Astrocyte of the hippocampus (primary cell): Measurements from ENCODE around the gene REG3G.
A peak's percentile ranks its signal among the peaks of the same experiment; 100 is the strongest.
"Not testable (repeated sequence)": the region's sequence is repeated elsewhere in the genome, so short reads cannot be mapped to it uniquely, and the experiment has no call there.

Experiments used
- DNase-seq: peaks from one replicate; pipeline ENCODE4 v3.0.0; 2011; ENCODE audit warnings: low read depth, low spot score

Gene REG3G

DNA sequence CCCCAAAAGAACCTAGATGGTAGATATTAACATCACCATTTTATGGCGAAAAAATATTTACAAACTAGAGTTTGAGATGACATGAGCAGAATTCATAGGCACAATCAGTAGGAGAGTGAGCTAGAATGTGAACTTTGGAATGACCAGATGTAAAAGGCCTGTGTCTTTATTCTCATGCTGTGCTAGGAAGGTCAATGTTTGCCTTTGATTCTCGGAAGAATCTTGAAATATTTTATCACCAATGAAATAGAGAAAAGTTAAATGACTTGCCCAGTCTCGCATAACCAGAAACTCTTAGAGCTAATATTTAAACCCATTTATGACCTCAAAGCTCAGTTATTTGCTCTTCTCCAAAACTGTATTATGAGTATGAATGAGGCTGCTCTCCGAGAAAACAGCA is 9.2 kb upstream of the REG3G start:
- no peak for DNase-seq

DNA sequence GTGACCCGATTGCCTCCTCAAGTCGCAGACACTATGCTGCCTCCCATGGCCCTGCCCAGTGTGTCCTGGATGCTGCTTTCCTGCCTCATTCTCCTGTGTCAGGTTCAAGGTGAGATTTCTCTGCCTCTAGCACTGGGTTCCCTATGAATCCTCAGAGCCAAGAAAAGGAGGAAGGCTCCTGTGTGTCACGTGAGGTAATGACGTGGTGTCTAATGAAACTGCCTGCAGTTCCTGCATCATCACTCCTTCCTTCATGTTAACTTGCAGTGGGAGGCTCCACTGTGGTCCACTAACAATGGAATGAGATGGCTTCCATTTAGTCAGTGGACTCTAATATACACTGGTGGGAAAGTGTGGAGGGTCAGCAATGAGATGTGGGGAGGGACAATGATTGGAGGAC is 559 bp downstream of the REG3G start:
- no peak for DNase-seq

DNA sequence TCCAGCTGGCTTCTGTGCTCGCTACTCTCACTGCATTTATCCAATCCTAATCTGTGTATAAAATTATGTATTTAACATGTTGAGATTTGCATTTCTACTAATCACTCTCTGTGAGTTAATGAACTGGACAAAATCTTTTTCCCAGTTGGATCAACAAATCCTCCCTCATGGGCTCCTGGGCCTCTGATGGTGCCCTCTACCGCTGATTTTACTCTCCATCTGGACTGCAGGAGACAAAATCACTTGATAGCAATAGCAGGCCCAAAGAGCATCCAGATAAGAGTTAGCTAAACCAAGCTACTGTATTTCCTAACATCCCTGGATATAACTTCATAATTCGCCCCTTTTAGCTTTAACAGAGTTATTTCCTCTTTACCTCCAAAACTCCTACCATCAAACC is 14.4 kb downstream of the REG3G start:
- DNase-seq = no peak

- peak; percentile 16 for DNase-seq
Measured at GRCh38 chr2:79041032-79041448, 15.5 kb downstream of the REG3G start.

- peak; percentile 3 for DNase-seq
Measured at GRCh38 chr2:79053486-79053885, 28.0 kb downstream of the REG3G start.

DNA sequence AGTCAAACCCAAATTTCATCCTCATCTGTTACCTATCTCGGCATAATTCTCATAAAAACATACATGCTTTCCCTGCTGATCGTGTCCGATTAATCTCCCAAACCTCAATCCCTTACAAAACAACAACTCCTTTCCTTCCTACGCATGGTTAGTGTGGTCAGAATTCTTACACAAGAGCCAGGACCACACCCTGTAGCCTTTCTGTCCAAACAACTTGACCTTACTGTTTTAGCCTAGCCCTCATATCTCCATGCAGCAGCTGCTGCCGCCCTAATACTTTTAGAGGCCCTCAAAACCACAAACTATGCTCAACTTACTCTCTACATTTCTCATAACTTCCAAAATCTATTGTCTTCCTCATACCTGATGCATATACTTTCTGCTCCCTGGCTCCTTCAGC is 29.3 kb downstream of the REG3G start:
- not testable (repeated sequence) for DNase-seq

DNA sequence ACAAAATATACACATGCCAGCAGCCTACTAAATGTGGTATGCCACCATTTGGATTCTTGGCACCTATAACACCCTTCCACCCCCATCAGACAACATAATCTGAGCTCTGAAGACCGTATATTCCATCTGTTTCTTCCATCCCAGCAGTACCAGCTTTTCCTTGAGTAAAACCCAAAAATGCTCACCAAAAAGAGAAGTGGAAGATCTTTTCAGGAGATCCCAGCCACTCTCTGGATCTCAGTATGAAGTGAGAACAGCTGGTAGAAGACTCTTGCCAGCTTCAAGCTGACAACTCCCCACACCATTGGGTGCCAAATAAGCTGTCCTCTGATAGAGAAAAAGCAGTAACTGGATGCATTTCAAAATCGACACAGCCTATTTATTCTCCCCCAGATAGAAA is 39.7 kb downstream of the REG3G start:
- DNase-seq = no peak

GRCh38 chr2:79071078-79071477 is 45.6 kb downstream of the REG3G start:
- no peak for DNase-seq
